ENCODE results near the gene CADPS2.

Gene CADPS2

DNA sequence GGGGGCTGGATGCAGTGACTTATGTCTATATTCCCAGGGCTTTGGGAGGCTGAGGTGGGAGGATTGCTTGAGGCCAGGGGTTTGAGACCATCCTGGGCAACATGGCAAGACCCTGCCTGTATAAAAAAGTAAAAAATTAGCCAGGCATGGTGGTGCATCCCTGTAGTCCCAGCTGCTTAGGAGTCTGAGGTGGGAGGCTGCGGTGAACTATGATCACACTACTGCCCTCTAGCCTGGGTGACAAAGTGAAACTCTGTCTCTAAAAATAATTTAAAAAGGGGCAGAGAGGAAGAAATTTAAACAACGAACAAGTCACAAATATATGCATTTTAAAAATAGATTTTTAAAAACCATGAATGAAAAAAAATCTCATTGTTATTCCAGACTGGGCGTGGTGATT, 535.6 kb downstream of the CADPS2 start:
- no peak for DNase-seq (ENCODE audit: low read depth)
- in situ Hi-C loops (cut with HindIII; ENCODE audit: low sequenced_read_pairs): no loop called here
- TF ChIP-seq, protein P1, sequence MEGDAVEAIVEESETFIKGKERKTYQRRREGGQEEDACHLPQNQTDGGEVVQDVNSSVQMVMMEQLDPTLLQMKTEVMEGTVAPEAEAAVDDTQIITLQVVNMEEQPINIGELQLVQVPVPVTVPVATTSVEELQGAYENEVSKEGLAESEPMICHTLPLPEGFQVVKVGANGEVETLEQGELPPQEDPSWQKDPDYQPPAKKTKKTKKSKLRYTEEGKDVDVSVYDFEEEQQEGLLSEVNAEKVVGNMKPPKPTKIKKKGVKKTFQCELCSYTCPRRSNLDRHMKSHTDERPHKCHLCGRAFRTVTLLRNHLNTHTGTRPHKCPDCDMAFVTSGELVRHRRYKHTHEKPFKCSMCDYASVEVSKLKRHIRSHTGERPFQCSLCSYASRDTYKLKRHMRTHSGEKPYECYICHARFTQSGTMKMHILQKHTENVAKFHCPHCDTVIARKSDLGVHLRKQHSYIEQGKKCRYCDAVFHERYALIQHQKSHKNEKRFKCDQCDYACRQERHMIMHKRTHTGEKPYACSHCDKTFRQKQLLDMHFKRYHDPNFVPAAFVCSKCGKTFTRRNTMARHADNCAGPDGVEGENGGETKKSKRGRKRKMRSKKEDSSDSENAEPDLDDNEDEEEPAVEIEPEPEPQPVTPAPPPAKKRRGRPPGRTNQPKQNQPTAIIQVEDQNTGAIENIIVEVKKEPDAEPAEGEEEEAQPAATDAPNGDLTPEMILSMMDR (IDR thresholded peaks at IDR 0.05; ENCODE audit: low read depth, low read length, missing control alignments): no peak
- no peak overlapping the region for H3K4me3 ChIP-seq (ENCODE audit: low read depth, low read length)

- TF ChIP-seq, protein P1 (IDR thresholded peaks at IDR 0.05; ENCODE audit: low read depth, low read length, missing control alignments): no peak
- H3K4me3 ChIP-seq (ENCODE audit: low read depth, low read length): no peak overlapping the region
- no peak for DNase-seq (ENCODE audit: low read depth)
- in situ Hi-C loops (cut with HindIII; ENCODE audit: low sequenced_read_pairs): no loop called here
Measured at GRCh38 chr7:122344303-122344620, 542.0 kb downstream of the CADPS2 start.

- H3K4me3 ChIP-seq (ENCODE audit: low read depth, low read length): no peak overlapping the region
- TF ChIP-seq, protein P1 (IDR thresholded peaks at IDR 0.05; ENCODE audit: low read depth, low read length, missing control alignments): no peak
- DNase-seq (ENCODE audit: low read depth): no peak
- in situ Hi-C loops (cut with HindIII; ENCODE audit: low sequenced_read_pairs): no loop called here
Measured at GRCh38 chr7:122343601-122344302, 542.5 kb downstream of the CADPS2 start.

DNA sequence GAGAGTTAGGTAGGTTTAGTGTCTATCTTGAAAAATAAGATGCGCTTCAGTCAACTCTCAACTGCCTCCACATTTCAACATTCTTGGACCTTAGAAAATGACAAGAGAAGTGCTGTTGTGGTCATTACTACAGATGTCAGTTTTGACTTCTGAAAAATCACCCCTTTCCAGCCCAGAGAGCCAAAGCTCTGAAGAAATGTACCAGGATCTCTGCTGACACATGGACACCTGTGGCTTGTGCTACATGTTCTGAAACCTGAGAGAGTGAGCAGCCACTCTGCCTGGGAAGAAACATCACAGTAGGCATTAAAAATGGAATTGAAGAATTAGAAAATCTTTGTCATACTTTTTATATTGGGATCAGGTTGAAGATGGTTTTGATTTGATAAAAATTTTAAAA, 545.8 kb downstream of the CADPS2 start:
- no peak overlapping the region for H3K4me3 ChIP-seq (ENCODE audit: low read depth, low read length)
- TF ChIP-seq, protein P1 (IDR thresholded peaks at IDR 0.05; ENCODE audit: low read depth, low read length, missing control alignments): no peak
- DNase-seq (ENCODE audit: low read depth): no peak
- in situ Hi-C loops (cut with HindIII; ENCODE audit: low sequenced_read_pairs): no loop called here

DNA sequence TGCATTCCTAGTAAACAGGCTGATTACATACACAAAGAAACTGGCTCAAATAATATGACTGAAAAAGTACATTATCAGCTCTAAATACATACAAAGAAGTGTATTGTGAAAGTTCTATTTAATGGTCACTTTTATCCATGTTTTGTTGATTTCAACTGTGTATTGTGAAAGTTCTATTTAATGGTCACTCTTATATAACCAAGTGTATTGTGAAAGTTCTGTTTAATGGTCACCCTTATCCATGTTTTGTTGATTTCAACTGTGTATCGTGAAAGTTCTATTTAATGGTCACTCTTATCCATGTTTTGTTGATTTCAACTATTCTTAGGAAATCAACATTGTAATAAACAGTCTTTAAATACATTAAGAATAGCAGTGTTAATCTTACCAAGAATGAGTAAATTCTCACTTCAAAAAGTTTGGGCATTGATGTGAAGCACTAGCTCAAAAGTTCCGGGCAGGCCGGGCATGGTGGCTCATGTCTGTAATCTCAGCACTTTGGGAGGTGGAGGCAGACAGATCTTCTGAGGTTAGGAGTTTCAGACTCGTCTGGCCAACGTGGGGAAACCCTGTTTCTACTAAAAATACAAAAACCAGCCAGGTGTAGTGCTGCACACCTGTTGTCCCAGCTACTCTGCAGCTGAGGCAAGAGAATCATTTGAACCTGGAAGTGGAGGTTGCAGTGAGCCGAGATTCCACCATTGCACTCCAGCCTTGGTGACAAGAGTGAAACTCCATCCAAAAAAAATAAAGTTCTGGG, 546.9 kb downstream of the CADPS2 start:
- TF ChIP-seq, protein P1 (IDR thresholded peaks at IDR 0.05; ENCODE audit: low read depth, low read length, missing control alignments): no peak
- H3K4me3 ChIP-seq (ENCODE audit: low read depth, low read length): no peak overlapping the region
- DNase-seq (ENCODE audit: low read depth): no peak
- in situ Hi-C loops (cut with HindIII; ENCODE audit: low sequenced_read_pairs): no loop called here

DNA sequence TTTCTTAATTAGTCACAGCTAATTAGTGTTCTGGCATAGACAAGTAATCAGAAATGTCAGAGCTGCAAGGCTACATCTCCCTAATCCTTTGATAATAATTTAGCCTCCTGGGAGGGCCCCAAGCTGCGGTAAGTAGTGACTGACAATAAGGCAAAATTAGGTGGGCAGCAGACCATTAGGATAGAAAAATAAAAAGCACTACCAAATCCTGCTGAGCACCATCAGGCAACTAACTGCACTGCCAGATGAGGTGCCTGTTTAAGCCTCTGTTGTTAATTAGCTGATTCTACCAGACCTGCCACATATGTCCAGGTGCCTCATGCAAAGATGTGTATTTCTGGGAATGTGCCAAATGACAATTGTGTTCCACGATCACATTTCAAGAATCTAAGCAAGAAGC, 549.2 kb downstream of the CADPS2 start:
- DNase-seq (ENCODE audit: low read depth): no peak
- TF ChIP-seq, protein P1 (IDR thresholded peaks at IDR 0.05; ENCODE audit: low read depth, low read length, missing control alignments): no peak
- no peak overlapping the region for H3K4me3 ChIP-seq (ENCODE audit: low read depth, low read length)
- in situ Hi-C loops (cut with HindIII; ENCODE audit: low sequenced_read_pairs): no loop called here
